ENCODE data around the gene CPTP. TPM values are rescaled to one million over a fixed set of nuclear protein-coding genes. Genes with fewer than 3 reads are reported as not detected.

The CPTP gene
- total and polyA plus RNA-seq, 2 of the 13 experiments (the other 11 are each of a cell fraction or from before 2014, with no cell fraction given) = 5.5 to 9.3 TPM

DNA sequence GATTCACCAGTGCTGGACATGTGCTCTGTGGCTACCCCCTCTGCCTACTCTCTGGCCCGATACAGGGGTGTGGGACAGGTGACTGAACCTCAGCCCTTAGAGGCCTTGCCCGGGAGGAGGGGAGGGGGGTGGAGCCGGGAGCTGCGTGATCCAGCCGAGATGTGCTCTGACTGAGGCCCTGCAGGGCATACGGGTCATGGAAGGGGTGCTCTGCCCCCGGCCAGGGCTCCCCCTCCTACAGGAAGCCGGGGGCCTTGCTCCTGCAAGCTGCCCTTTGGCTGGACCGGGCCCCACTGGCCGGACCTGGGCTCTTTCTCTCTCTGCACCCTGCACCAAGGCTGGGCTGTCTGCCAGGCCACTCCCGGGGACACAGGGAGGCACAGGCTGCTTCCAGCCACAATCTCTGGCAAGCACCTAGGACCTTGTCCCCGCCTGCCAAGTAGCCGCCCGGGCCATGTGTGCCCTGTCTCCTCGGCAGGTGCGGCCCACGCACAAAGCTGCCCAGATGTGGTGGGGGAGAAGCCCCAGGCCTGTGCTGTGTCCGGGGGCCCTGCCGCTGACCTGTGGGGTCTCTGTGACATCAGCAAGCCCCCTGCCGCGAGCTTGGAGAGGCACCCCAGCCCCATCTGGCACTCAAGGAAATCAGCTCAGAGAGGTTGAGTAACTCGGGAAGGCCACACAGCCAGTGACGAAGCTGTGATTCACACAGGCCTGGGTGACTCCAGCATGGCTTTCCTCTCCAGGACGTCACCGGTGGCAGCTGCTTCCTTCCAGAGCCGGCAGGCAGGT is 42.9 kb upstream of the CPTP start (continued):
- TF ChIP-seq ZNF619 (CRISPR knock-in tag; IDR thresholded peaks at IDR 0.05) = no peak
- no peak for TF ChIP-seq NFIB (CRISPR knock-in tag; IDR thresholded peaks at IDR 0.05; ENCODE audit: borderline replicate concordance)
- no peak; the same call in 1 of the 2 replicates for TF ChIP-seq ZNF616 (CRISPR knock-in tag; IDR thresholded peaks at IDR 0.05; ENCODE audit: low read depth)
- TF ChIP-seq ZFP37 (CRISPR knock-in tag; IDR thresholded peaks at IDR 0.05; ENCODE audit: borderline replicate concordance) = no peak
- no peak for TF ChIP-seq ZNF549 (CRISPR knock-in tag; IDR thresholded peaks at IDR 0.05)
- no peak for TF ChIP-seq IRX3 (CRISPR knock-in tag; IDR thresholded peaks at IDR 0.05; ENCODE audit: borderline replicate concordance, low read depth)
- TF ChIP-seq ZNF329 (CRISPR knock-in tag; IDR thresholded peaks at IDR 0.05; ENCODE audit: low read depth) = no peak
- no peak for TF ChIP-seq TMF1 (CRISPR knock-in tag; IDR thresholded peaks at IDR 0.05; ENCODE audit: low read depth)
- TF ChIP-seq, protein P1, sequence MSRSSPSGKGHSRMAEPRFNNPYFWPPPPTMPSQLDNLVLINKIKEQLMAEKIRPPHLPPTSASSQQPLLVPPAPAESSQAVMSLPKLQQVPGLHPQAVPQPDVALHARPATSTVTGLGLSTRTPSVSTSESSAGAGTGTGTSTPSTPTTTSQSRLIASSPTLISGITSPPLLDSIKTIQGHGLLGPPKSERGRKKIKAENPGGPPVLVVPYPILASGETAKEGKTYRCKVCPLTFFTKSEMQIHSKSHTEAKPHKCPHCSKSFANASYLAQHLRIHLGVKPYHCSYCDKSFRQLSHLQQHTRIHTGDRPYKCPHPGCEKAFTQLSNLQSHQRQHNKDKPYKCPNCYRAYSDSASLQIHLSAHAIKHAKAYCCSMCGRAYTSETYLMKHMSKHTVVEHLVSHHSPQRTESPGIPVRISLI (CRISPR knock-in tag; IDR thresholded peaks at IDR 0.05; ENCODE audit: borderline replicate concordance) = no peak
- TF ChIP-seq ZBTB42 (CRISPR knock-in tag; IDR thresholded peaks at IDR 0.05) = 0 out of 2 replicates have a peak, but pooled peaks have one; percentile 73
- TF ChIP-seq ISX (CRISPR knock-in tag; conservative IDR thresholded peaks at IDR 0.05) = peak; percentile 68; the same call in 1 of the 2 replicates
- no peak for TF ChIP-seq YEATS4 (CRISPR knock-in tag; IDR thresholded peaks at IDR 0.05; ENCODE audit: borderline replicate concordance)
- no peak for TF ChIP-seq RFX3 (CRISPR knock-in tag; IDR thresholded peaks at IDR 0.05)
- TF ChIP-seq ZNF713 (CRISPR knock-in tag; IDR thresholded peaks at IDR 0.05) = no peak
- TF ChIP-seq ZNF839 (CRISPR knock-in tag; IDR thresholded peaks at IDR 0.05; ENCODE audit: borderline replicate concordance) = no peak
- no peak; the same call in 1 of the 2 replicates for TF ChIP-seq JUND (CRISPR knock-in tag; IDR thresholded peaks at IDR 0.05)
- TF ChIP-seq ZNF430 (CRISPR knock-in tag; IDR thresholded peaks at IDR 0.05) = peak; percentile 86; the same call in 1 of the 2 replicates
- TF ChIP-seq ADNP (CRISPR knock-in tag; IDR thresholded peaks at IDR 0.05) = no peak; the same call in 1 of the 2 replicates
- TF ChIP-seq CCAR2 (optimal IDR thresholded peaks at IDR 0.05; ENCODE audit: low read depth, low read length) = no peak
- TF ChIP-seq SALL2 (CRISPR knock-in tag; IDR thresholded peaks at IDR 0.05) = no peak; the same call in 1 of the 2 replicates
- TF ChIP-seq, protein P2, sequence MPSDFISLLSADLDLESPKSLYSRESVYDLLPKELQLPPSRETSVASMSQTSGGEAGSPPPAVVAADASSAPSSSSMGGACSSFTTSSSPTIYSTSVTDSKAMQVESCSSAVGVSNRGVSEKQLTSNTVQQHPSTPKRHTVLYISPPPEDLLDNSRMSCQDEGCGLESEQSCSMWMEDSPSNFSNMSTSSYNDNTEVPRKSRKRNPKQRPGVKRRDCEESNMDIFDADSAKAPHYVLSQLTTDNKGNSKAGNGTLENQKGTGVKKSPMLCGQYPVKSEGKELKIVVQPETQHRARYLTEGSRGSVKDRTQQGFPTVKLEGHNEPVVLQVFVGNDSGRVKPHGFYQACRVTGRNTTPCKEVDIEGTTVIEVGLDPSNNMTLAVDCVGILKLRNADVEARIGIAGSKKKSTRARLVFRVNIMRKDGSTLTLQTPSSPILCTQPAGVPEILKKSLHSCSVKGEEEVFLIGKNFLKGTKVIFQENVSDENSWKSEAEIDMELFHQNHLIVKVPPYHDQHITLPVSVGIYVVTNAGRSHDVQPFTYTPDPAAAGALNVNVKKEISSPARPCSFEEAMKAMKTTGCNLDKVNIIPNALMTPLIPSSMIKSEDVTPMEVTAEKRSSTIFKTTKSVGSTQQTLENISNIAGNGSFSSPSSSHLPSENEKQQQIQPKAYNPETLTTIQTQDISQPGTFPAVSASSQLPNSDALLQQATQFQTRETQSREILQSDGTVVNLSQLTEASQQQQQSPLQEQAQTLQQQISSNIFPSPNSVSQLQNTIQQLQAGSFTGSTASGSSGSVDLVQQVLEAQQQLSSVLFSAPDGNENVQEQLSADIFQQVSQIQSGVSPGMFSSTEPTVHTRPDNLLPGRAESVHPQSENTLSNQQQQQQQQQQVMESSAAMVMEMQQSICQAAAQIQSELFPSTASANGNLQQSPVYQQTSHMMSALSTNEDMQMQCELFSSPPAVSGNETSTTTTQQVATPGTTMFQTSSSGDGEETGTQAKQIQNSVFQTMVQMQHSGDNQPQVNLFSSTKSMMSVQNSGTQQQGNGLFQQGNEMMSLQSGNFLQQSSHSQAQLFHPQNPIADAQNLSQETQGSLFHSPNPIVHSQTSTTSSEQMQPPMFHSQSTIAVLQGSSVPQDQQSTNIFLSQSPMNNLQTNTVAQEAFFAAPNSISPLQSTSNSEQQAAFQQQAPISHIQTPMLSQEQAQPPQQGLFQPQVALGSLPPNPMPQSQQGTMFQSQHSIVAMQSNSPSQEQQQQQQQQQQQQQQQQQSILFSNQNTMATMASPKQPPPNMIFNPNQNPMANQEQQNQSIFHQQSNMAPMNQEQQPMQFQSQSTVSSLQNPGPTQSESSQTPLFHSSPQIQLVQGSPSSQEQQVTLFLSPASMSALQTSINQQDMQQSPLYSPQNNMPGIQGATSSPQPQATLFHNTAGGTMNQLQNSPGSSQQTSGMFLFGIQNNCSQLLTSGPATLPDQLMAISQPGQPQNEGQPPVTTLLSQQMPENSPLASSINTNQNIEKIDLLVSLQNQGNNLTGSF (CRISPR knock-in tag; IDR thresholded peaks at IDR 0.05) = 0 out of 2 replicates have a peak, but pooled peaks have one; percentile 36
- TF ChIP-seq, protein P3, sequence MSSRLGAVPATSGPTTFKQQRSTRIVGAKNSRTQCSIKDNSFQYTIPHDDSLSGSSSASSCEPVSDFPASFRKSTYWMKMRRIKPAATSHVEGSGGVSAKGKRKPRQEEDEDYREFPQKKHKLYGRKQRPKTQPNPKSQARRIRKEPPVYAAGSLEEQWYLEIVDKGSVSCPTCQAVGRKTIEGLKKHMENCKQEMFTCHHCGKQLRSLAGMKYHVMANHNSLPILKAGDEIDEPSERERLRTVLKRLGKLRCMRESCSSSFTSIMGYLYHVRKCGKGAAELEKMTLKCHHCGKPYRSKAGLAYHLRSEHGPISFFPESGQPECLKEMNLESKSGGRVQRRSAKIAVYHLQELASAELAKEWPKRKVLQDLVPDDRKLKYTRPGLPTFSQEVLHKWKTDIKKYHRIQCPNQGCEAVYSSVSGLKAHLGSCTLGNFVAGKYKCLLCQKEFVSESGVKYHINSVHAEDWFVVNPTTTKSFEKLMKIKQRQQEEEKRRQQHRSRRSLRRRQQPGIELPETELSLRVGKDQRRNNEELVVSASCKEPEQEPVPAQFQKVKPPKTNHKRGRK (CRISPR knock-in tag; IDR thresholded peaks at IDR 0.05) = no peak
